ENCODE measurements around the gene ILF3.

DNA sequence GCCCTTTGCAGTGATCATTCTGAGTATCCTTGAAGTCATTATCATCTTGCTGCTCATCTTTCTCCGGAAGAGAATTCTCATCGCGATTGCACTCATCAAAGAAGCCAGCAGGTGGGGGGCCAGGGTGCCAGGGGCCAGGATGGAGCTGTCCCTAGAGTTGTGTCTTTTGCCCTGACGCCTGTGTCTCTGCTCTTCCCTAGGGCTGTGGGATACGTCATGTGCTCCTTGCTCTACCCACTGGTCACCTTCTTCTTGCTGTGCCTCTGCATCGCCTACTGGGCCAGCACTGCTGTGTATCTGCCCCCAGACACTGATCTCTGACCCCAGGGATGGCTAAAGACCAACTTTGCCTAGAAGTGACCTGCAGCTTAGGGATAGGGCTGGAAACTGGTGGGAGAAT lies 19.2 kb upstream of the ILF3 start:
- no peak for TF ChIP-seq CTCF (IDR thresholded peaks at IDR 0.05 in 4 of 5, conservative IDR thresholded peaks at IDR 0.05 in 1 of 5)
- no peak for TF ChIP-seq POLR2A (IDR thresholded peaks at IDR 0.05)

Data from gastrocnemius medialis (tissue), 4 donors.